ENCODE measurements around the gene CD33. TPM values are rescaled to one million over a fixed set of nuclear protein-coding genes. Genes with fewer than 3 reads are reported as not detected.

Gene CD33
- total and polyA plus RNA-seq, 10 donors: 9.6 to 77.8 (median 54.7) TPM

- no peaks in the 10 kb centered on the region for H3K4me1 ChIP-seq
- DNase-seq: no peak
- 87 to 95% (median 91%) methylated on average over 10 of the region's 10 CpGs for WGBS, 5 donors
- TF ChIP-seq CTCF (IDR thresholded peaks at IDR 0.05 in 8 of 11, conservative IDR thresholded peaks at IDR 0.05 in 3 of 11): no peak
- no peak for TF ChIP-seq POLR2A (IDR thresholded peaks at IDR 0.05)
- TF ChIP-seq POLR2AphosphoS5 (IDR thresholded peaks at IDR 0.05): no peak
- H3K36me3 ChIP-seq: no peaks in the 10 kb centered on the region
- intact Hi-C loops (cut with DNase I; ENCODE audit: low total_unique reads): no loop called here
- H3K27ac ChIP-seq: no peak overlapping the region
- no peaks in the 10 kb centered on the region for H3K9me3 ChIP-seq
- peaks cover 0 to 43% (median 0%) of the 10 kb centered on the region in 7 donors for H3K27me3 ChIP-seq (replicated peaks in 1 of 7)
- H3K4me3 ChIP-seq: no peak overlapping the region
Observed at GRCh38 chr19:51195616-51196015, 29.3 kb upstream of the CD33 start.

- no peak for TF ChIP-seq CTCF (IDR thresholded peaks at IDR 0.05 in 8 of 11, conservative IDR thresholded peaks at IDR 0.05 in 3 of 11)
- no peak for TF ChIP-seq POLR2A (IDR thresholded peaks at IDR 0.05)
- TF ChIP-seq POLR2AphosphoS5 (IDR thresholded peaks at IDR 0.05): no peak
- no peaks in the 10 kb centered on the region for H3K36me3 ChIP-seq
- no peaks in the 10 kb centered on the region for H3K4me1 ChIP-seq
- no peak overlapping the region for H3K4me3 ChIP-seq
- no peak for DNase-seq
- intact Hi-C loops (cut with DNase I; ENCODE audit: low total_unique reads): no loop called here
- 67 to 83% (median 78%) methylated on average over 5 of the region's 5 CpGs for WGBS, 5 donors
- H3K9me3 ChIP-seq: no peaks in the 10 kb centered on the region
- H3K27me3 ChIP-seq (replicated peaks in 1 of 7): peaks cover 0 to 49% (median 0%) of the 10 kb centered on the region in 7 donors
- no peak overlapping the region for H3K27ac ChIP-seq
Observed at GRCh38 chr19:51196181-51196580, 28.7 kb upstream of the CD33 start.

- WGBS, 5 donors: 69 to 87% (median 84%) methylated on average over 5 to 9 of the region's 9 CpGs
- intact Hi-C loops (cut with DNase I; ENCODE audit: low total_unique reads): no loop called here
- no peak for TF ChIP-seq POLR2AphosphoS5 (IDR thresholded peaks at IDR 0.05)
- TF ChIP-seq CTCF (IDR thresholded peaks at IDR 0.05 in 8 of 11, conservative IDR thresholded peaks at IDR 0.05 in 3 of 11): no peak
- no peak for TF ChIP-seq POLR2A (IDR thresholded peaks at IDR 0.05)
- Histone ChIP-seq H3K27me3 (replicated peaks in 1 of 7) (peaks cover 0 to 56% (median 0%) of the 10 kb centered on the region in 7 donors), H3K9me3 (no peaks in the 10 kb centered on the region), H3K27ac (no peak overlapping the region), H3K4me3 (no peak overlapping the region), H3K36me3 (no peaks in the 10 kb centered on the region), H3K4me1 (peaks cover 0 to 4% (median 0%) of the 10 kb centered on the region in 6 donors)
- no peak for DNase-seq
Observed at GRCh38 chr19:51198641-51199040, 26.2 kb upstream of the CD33 start.

- H3K4me3 ChIP-seq: no peak overlapping the region
- H3K27ac ChIP-seq: no peak overlapping the region
- H3K4me1 ChIP-seq: peaks cover 0 to 12% (median 0%) of the 10 kb centered on the region in 6 donors
- H3K27me3 ChIP-seq (replicated peaks in 1 of 7): peaks cover 0 to 49% (median 0%) of the 10 kb centered on the region in 7 donors
- H3K9me3 ChIP-seq: no peaks in the 10 kb centered on the region
- DNase-seq: no peak
- 62 to 79% (median 68%) methylated on average over 10 of the region's 10 CpGs for WGBS, 5 donors
- TF ChIP-seq POLR2AphosphoS5 (IDR thresholded peaks at IDR 0.05) (no peak), POLR2A (IDR thresholded peaks at IDR 0.05) (no peak), CTCF (IDR thresholded peaks at IDR 0.05 in 8 of 11, conservative IDR thresholded peaks at IDR 0.05 in 3 of 11) (no peak)
- H3K36me3 ChIP-seq: no peaks in the 10 kb centered on the region
- intact Hi-C loops (cut with DNase I; ENCODE audit: low total_unique reads): no loop called here
Observed at GRCh38 chr19:51200071-51200666, 24.7 kb upstream of the CD33 start.
